Measurements from ENCODE around the gene ADGRG4. TPM values are rescaled to one million over a fixed set of nuclear protein-coding genes. Genes with fewer than 3 reads are reported as not detected.

The ADGRG4 gene
- total RNA-seq, 1 experiment from 2014 or later = not detected

DNA sequence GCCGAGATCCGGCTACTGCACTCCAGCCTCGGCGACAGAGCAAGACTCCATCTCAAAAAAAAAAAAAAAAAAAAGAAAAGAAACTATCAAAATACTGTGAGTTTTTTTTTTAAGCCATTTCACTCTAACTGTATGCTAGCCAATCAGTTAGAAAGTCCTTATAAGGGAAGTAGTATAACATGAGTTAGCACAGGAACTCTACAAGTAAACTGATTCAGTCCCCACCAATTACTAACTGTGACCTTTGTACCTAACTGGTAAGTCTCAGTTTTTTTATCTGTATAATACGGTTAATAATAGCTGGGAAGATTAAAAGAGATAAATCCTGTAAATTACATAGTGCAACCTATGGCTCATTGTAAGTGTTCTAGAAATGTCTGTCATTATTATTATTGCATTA, 151.9 kb downstream of the ADGRG4 start (continued):
- TF ChIP-seq FOXP1 (CRISPR knock-in tag; IDR thresholded peaks at IDR 0.05; ENCODE audit: borderline replicate concordance) = no peak

DNA sequence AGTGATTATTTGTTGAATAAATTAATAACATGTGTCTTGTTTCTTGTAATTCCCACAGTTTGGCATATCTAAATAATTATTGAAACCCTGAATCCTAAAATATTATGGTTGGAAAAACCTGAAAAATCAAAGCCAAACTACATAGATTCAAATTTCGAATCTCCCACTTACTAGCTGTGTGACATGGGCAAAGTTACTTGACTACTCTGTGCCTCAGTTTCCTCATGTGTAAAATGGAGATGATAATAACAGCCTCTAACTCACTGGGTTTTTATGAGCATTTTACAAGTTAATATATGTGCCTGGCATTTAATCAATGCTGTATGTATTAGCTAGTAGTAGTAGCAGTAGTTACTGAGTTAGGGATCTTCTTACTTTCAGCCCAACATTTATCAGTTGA, 152.4 kb downstream of the ADGRG4 start:
- ATAC-seq = no peak
- Mint-ChIP-seq H3K4me3 (no peak overlapping the region), H3K27me3 (ENCODE audit: low read depth) (no peaks in the 10 kb centered on the region), H3K27ac (no peak overlapping the region), H3K36me3 (no peaks in the 10 kb centered on the region), H3K4me1 (no peaks in the 10 kb centered on the region), H3K9me3 (no peaks in the 10 kb centered on the region)
- no peak for DNase-seq (ENCODE audit: low spot score)
- CTCF ChIA-PET = no interaction called here
- TF ChIP-seq, protein P1, sequence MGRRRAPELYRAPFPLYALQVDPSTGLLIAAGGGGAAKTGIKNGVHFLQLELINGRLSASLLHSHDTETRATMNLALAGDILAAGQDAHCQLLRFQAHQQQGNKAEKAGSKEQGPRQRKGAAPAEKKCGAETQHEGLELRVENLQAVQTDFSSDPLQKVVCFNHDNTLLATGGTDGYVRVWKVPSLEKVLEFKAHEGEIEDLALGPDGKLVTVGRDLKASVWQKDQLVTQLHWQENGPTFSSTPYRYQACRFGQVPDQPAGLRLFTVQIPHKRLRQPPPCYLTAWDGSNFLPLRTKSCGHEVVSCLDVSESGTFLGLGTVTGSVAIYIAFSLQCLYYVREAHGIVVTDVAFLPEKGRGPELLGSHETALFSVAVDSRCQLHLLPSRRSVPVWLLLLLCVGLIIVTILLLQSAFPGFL (CRISPR knock-in tag; IDR thresholded peaks at IDR 0.05; ENCODE audit: borderline replicate concordance) = no peak
- TF ChIP-seq, protein P2, sequence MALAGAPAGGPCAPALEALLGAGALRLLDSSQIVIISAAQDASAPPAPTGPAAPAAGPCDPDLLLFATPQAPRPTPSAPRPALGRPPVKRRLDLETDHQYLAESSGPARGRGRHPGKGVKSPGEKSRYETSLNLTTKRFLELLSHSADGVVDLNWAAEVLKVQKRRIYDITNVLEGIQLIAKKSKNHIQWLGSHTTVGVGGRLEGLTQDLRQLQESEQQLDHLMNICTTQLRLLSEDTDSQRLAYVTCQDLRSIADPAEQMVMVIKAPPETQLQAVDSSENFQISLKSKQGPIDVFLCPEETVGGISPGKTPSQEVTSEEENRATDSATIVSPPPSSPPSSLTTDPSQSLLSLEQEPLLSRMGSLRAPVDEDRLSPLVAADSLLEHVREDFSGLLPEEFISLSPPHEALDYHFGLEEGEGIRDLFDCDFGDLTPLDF (CRISPR knock-in tag; IDR thresholded peaks at IDR 0.05) = no peak
- TF ChIP-seq OVOL2 (CRISPR knock-in tag; IDR thresholded peaks at IDR 0.05; ENCODE audit: borderline replicate concordance) = no peak
- TF ChIP-seq, protein P3, sequence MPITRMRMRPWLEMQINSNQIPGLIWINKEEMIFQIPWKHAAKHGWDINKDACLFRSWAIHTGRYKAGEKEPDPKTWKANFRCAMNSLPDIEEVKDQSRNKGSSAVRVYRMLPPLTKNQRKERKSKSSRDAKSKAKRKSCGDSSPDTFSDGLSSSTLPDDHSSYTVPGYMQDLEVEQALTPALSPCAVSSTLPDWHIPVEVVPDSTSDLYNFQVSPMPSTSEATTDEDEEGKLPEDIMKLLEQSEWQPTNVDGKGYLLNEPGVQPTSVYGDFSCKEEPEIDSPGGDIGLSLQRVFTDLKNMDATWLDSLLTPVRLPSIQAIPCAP (CRISPR knock-in tag; IDR thresholded peaks at IDR 0.05) = no peak
- TF ChIP-seq ZNF416 (CRISPR knock-in tag; IDR thresholded peaks at IDR 0.05) = no peak
- TF ChIP-seq CBFB (CRISPR knock-in tag; IDR thresholded peaks at IDR 0.05; ENCODE audit: low read depth) = no peak
- TF ChIP-seq JAZF1 (CRISPR knock-in tag; IDR thresholded peaks at IDR 0.05) = no peak
- TF ChIP-seq, protein P4, sequence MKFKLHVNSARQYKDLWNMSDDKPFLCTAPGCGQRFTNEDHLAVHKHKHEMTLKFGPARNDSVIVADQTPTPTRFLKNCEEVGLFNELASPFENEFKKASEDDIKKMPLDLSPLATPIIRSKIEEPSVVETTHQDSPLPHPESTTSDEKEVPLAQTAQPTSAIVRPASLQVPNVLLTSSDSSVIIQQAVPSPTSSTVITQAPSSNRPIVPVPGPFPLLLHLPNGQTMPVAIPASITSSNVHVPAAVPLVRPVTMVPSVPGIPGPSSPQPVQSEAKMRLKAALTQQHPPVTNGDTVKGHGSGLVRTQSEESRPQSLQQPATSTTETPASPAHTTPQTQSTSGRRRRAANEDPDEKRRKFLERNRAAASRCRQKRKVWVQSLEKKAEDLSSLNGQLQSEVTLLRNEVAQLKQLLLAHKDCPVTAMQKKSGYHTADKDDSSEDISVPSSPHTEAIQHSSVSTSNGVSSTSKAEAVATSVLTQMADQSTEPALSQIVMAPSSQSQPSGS (CRISPR knock-in tag; IDR thresholded peaks at IDR 0.05; ENCODE audit: borderline replicate concordance, low read depth) = no peak
- TF ChIP-seq ZNF219 (CRISPR knock-in tag; IDR thresholded peaks at IDR 0.05; ENCODE audit: borderline replicate concordance) = no peak
- TF ChIP-seq FOXJ3 (CRISPR knock-in tag; IDR thresholded peaks at IDR 0.05; ENCODE audit: borderline replicate concordance) = no peak
- no peak for TF ChIP-seq NR3C1 (CRISPR knock-in tag; conservative IDR thresholded peaks at IDR 0.05; ENCODE audit: low read depth)
- TF ChIP-seq, protein P5, sequence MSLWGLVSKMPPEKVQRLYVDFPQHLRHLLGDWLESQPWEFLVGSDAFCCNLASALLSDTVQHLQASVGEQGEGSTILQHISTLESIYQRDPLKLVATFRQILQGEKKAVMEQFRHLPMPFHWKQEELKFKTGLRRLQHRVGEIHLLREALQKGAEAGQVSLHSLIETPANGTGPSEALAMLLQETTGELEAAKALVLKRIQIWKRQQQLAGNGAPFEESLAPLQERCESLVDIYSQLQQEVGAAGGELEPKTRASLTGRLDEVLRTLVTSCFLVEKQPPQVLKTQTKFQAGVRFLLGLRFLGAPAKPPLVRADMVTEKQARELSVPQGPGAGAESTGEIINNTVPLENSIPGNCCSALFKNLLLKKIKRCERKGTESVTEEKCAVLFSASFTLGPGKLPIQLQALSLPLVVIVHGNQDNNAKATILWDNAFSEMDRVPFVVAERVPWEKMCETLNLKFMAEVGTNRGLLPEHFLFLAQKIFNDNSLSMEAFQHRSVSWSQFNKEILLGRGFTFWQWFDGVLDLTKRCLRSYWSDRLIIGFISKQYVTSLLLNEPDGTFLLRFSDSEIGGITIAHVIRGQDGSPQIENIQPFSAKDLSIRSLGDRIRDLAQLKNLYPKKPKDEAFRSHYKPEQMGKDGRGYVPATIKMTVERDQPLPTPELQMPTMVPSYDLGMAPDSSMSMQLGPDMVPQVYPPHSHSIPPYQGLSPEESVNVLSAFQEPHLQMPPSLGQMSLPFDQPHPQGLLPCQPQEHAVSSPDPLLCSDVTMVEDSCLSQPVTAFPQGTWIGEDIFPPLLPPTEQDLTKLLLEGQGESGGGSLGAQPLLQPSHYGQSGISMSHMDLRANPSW (CRISPR knock-in tag; conservative IDR thresholded peaks at IDR 0.05; ENCODE audit: low read depth) = no peak
- no peak for TF ChIP-seq JUN (CRISPR knock-in tag; IDR thresholded peaks at IDR 0.05)
- TF ChIP-seq NFATC4 (CRISPR knock-in tag; IDR thresholded peaks at IDR 0.05) = no peak
- TF ChIP-seq, protein P6, sequence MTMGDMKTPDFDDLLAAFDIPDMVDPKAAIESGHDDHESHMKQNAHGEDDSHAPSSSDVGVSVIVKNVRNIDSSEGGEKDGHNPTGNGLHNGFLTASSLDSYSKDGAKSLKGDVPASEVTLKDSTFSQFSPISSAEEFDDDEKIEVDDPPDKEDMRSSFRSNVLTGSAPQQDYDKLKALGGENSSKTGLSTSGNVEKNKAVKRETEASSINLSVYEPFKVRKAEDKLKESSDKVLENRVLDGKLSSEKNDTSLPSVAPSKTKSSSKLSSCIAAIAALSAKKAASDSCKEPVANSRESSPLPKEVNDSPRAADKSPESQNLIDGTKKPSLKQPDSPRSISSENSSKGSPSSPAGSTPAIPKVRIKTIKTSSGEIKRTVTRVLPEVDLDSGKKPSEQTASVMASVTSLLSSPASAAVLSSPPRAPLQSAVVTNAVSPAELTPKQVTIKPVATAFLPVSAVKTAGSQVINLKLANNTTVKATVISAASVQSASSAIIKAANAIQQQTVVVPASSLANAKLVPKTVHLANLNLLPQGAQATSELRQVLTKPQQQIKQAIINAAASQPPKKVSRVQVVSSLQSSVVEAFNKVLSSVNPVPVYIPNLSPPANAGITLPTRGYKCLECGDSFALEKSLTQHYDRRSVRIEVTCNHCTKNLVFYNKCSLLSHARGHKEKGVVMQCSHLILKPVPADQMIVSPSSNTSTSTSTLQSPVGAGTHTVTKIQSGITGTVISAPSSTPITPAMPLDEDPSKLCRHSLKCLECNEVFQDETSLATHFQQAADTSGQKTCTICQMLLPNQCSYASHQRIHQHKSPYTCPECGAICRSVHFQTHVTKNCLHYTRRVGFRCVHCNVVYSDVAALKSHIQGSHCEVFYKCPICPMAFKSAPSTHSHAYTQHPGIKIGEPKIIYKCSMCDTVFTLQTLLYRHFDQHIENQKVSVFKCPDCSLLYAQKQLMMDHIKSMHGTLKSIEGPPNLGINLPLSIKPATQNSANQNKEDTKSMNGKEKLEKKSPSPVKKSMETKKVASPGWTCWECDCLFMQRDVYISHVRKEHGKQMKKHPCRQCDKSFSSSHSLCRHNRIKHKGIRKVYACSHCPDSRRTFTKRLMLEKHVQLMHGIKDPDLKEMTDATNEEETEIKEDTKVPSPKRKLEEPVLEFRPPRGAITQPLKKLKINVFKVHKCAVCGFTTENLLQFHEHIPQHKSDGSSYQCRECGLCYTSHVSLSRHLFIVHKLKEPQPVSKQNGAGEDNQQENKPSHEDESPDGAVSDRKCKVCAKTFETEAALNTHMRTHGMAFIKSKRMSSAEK (CRISPR knock-in tag; IDR thresholded peaks at IDR 0.05; ENCODE audit: borderline replicate concordance) = no peak
- POLR2A ChIA-PET = no interaction called here

All from WTC11 (cell line).